Gastroesophageal sphincter (tissue), 4 donors: Measurements from ENCODE around the gene NDUFB2. TPM values are rescaled to one million over a fixed set of nuclear protein-coding genes. Genes with fewer than 3 reads are reported as not detected.

Experiments used
- total RNA-seq, 4 donors: library from RNA; depleted of rRNA; stranded (reverse); fragments of >200 nt; gene quantifications; one replicate each; pipeline ENCODE4 v1.1.0, GENCODE V29; 2016

NDUFB2 gene
- total RNA-seq, 4 donors from 2014 or later = 187 to 472 (median 345) TPM

Other genes with a start within 250 kb of the NDUFB2 start
- 100 to 1,000 TPM in 1 of 4 donors, 10 to 100 TPM in 3; 66.6 to 122 (median 87.5) TPM for gene MKRN1, start 217.2 kb upstream of the NDUFB2 start, total RNA-seq
- gene DENND2A, start 55.9 kb upstream of the NDUFB2 start, total RNA-seq = 10 to 100 TPM; 25.2 to 83.5 (median 46.5) TPM
- 10 to 100 TPM; 14.5 to 33.4 (median 22.4) TPM for gene ADCK2, start 23.8 kb upstream of the NDUFB2 start, total RNA-seq
- gene BRAF, start 228.2 kb downstream of the NDUFB2 start, total RNA-seq = 10 to 100 TPM; 33.1 to 56.0 (median 44.8) TPM